Ascending aorta (tissue), 2 donors: ENCODE measurements around the gene HERPUD2. TPM values are rescaled to one million over a fixed set of nuclear protein-coding genes. Genes with fewer than 3 reads are reported as not detected.
"Not testable (repeated sequence)": the region's sequence is repeated elsewhere in the genome, so short reads cannot be mapped to it uniquely, and the experiment has no call there.

Experiments
- DNase-seq, 2 donors: peaks; one replicate each; pipeline ENCODE4 v3.0.0-alpha.2; 2019; ENCODE audit warnings: low spot score in 2 of 2
- H3K27ac ChIP-seq, 2 donors: fragments of 200-600 bp; sonication (generic); one replicate each; pipeline ENCODE4 v1.5.1; 2016 to 2017; ENCODE audit warnings: mild to moderate bottlenecking in 1 of 2
- H3K27me3 ChIP-seq: fragments of 200-600 bp; sonication (generic); one replicate; pipeline ENCODE4 v1.5.1; 2017
- H3K36me3 ChIP-seq, 2 donors: fragments of 200-600 bp; sonication (generic); one replicate each; pipeline ENCODE4 v1.5.1; 2016
- H3K4me1 ChIP-seq, 2 donors: fragments of 200-600 bp; sonication (generic); one replicate each; pipeline ENCODE4 v1.5.1; 2016 to 2017; ENCODE audit warnings: mild to moderate bottlenecking in 1 of 2
- H3K4me3 ChIP-seq, 2 donors: fragments of 200-600 bp; sonication (generic); one replicate each; pipeline ENCODE4 v1.5.1; 2016 to 2017; ENCODE audit warnings: mild to moderate bottlenecking in 1 of 2
- H3K9me3 ChIP-seq, 2 donors: fragments of 200-600 bp; sonication (generic); one replicate each; pipeline ENCODE4 v1.5.1; 2016
- intact Hi-C: fragments of 100-400 bp; cut with DNase I; formaldehyde crosslinking; loops from one replicate; pipeline ENCODE4 v1.15.1; 2023
- total RNA-seq: library from RNA; depleted of rRNA; stranded (reverse); fragments of >200 nt; gene quantifications from one replicate; pipeline ENCODE4 v1.1.0, GENCODE V29; 2016
- TF ChIP-seq, protein P1 (sequence below), 3 experiments: fragments of 200-600 bp in 2 of 3; fragments of 450-650 bp in 1 of 3; sonication (generic) in 2 of 3; IDR thresholded peaks; one replicate each; pipeline ENCODE4 v1.5.1; 2016 to 2019; ENCODE audit warnings: antibody characterized with exemption in 3 of 3, mild to moderate bottlenecking in 1 of 3, moderate library complexity in 1 of 3

HERPUD2 gene
- total RNA-seq, 1 donor from 2014 or later, result 69.8 TPM

DNA sequence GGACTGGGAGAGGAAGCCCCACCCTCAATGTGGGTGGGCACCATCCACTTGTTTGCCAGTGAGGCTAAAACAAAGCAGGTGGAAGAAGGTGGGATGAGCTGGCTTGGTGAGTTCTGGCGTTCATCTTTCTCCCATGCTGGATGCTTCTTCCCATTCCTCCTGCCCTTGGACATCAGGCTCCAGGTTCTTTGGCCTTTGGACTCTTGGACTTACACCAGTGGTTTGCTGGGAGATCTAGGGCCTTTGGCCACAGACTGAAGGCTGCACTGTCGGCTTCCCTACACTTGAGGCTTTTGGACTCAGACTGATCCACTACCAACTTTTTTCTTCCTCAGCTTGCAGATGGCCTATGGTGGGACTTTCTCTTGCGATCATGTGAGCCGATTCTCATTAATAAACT lies 106.3 kb downstream of the HERPUD2 start:
- H3K36me3 ChIP-seq, result no peaks in the 10 kb centered on the region
- no peaks in the 10 kb centered on the region for H3K9me3 ChIP-seq
- TF ChIP-seq, protein P1, sequence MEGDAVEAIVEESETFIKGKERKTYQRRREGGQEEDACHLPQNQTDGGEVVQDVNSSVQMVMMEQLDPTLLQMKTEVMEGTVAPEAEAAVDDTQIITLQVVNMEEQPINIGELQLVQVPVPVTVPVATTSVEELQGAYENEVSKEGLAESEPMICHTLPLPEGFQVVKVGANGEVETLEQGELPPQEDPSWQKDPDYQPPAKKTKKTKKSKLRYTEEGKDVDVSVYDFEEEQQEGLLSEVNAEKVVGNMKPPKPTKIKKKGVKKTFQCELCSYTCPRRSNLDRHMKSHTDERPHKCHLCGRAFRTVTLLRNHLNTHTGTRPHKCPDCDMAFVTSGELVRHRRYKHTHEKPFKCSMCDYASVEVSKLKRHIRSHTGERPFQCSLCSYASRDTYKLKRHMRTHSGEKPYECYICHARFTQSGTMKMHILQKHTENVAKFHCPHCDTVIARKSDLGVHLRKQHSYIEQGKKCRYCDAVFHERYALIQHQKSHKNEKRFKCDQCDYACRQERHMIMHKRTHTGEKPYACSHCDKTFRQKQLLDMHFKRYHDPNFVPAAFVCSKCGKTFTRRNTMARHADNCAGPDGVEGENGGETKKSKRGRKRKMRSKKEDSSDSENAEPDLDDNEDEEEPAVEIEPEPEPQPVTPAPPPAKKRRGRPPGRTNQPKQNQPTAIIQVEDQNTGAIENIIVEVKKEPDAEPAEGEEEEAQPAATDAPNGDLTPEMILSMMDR (IDR thresholded peaks at IDR 0.05), result no peak
- DNase-seq, result no peak
- intact Hi-C loops, result no loop called here
- H3K27ac ChIP-seq, result no peak overlapping the region
- no peaks in the 10 kb centered on the region for H3K4me1 ChIP-seq
- no peak overlapping the region for H3K4me3 ChIP-seq
- no peaks in the 10 kb centered on the region for H3K27me3 ChIP-seq

DNA sequence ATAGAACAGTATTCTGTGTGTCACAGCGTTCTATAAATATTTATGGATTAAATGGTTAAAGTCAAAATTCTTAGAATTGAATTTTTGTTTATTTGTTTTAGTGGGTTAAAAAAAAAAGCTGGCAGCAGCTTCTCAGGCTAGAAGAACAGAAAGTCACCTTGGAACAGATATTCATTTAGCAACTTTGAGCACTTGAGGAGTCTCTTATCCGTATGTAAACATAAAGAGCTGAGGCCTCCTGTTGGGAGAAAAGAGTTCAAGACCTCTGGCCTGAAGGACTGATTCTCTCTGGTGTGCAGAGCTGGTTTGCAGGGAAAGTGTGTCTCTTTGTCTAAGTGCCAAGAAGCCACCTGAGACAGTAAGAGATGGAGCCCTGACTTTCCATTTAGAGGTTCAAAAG lies 109.9 kb downstream of the HERPUD2 start:
- Histone ChIP-seq H3K9me3 (no peaks in the 10 kb centered on the region), H3K4me1 (no peaks in the 10 kb centered on the region), H3K4me3 (no peak overlapping the region), H3K27ac (no peak overlapping the region), H3K27me3 (no peaks in the 10 kb centered on the region), H3K36me3 (no peaks in the 10 kb centered on the region)
- no peak for DNase-seq
- TF ChIP-seq, protein P1 (IDR thresholded peaks at IDR 0.05), result no peak
- intact Hi-C loops, result no loop called here

DNA sequence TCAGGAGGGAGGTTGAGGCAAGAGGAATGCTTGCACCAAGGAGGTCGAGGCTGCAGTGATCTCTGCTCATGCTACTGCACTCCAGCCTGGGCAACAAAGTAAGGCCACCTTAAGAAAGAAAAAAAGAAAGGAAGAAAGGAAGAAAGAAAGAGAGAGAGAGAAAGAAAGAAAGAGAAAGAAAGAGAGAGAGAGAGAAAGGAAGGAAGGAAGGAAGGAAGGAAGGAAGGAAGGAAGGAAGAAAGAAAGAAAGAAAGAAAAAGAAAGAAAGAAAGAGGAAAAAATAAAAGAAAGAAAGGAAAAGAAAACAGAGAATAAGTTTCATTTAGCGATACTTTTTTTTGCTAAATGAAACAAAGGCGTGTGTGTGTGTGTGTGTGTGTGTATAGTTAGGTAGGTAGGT lies 110.4 kb downstream of the HERPUD2 start:
- H3K36me3 ChIP-seq, H3K4me3 ChIP-seq, DNase-seq, intact Hi-C loops, H3K4me1 ChIP-seq, H3K9me3 ChIP-seq, H3K27me3 ChIP-seq, H3K27ac ChIP-seq: not testable (repeated sequence)

Other genes starting within 250 kb of the HERPUD2 start
- gene SEPTIN7, start 105.9 kb upstream of the HERPUD2 start, total RNA-seq, result 171 TPM